ENCODE measurements around the gene OGFOD3. TPM values are rescaled to one million over a fixed set of nuclear protein-coding genes. Genes with fewer than 3 reads are reported as not detected.
"Not testable (repeated sequence)": the region's sequence is repeated elsewhere in the genome, so short reads cannot be mapped to it uniquely, and the experiment has no call there.

The OGFOD3 gene
- total and polyA plus RNA-seq, 2 donors (not counting 1 experiment from before 2014, with no cell fraction given), result 22.6 to 30.5 TPM

GRCh38 chr17:82382933-82383255, 35.5 kb downstream of the OGFOD3 start:
- H3K4me2 ChIP-seq (replicated peaks; ENCODE audit: low read depth, low read length, poor library complexity, severe bottlenecking), result no peak overlapping the region
- TF ChIP-seq CTCF (IDR thresholded peaks at IDR 0.05), result no peak
- Mint-ChIP-seq H3K4me1 (peaks cover 3% of the 10 kb centered on the region), H3K27ac (no peak overlapping the region), H3K4me3 (no peak overlapping the region), H3K27me3 (peaks cover 18% of the 10 kb centered on the region), H3K9me3 (ENCODE audit: insufficient read depth) (no peaks in the 10 kb centered on the region)
- H2AFZ ChIP-seq (ENCODE audit: insufficient read depth, low read depth, low read length, poor library complexity, severe bottlenecking), result no peak overlapping the region
- no peaks in the 10 kb centered on the region for H3K9me3 ChIP-seq (ENCODE audit: control extremely low read depth in 1 of 3, control insufficient read depth in 2 of 3, insufficient read depth in 1 of 3, low read length in 2 of 3)
- ATAC-seq (ENCODE audit: low read depth) (no peak), DNase-seq (no peak)
- 81% methylated on average over 11 of the region's 11 CpGs for WGBS (ENCODE audit: insufficient coverage)
- intact Hi-C loops (cut with micrococcal nuclease), result no loop called here
- POLR2A ChIA-PET, result no interaction called here
- CTCF ChIA-PET, result no interaction called here
- H3K36me3 ChIP-seq (replicated peaks in 1 of 2; ENCODE audit: control extremely low read depth in 1 of 2, control insufficient read depth in 1 of 2, extremely low read depth in 1 of 2, insufficient read depth in 2 of 2, low read length in 1 of 2), result no peaks in the 10 kb centered on the region
- no peak overlapping the region for H3K4me3 ChIP-seq (ENCODE audit: control extremely low read depth in 1 of 5, extremely low read depth in 1 of 5, insufficient read depth in 1 of 5, low read depth in 2 of 5, low read length in 4 of 5)
- H3K27me3 ChIP-seq (replicated peaks in 1 of 4; ENCODE audit: control extremely low read depth in 1 of 4, control insufficient read depth in 3 of 4, insufficient read depth in 4 of 4, low read length in 3 of 4), result peaks cover 0 to 55% (median 4%) of the 10 kb centered on the region in 4 experiments
- no peaks in the 10 kb centered on the region for H3K4me1 ChIP-seq (ENCODE audit: control insufficient read depth in 2 of 2, insufficient read depth in 2 of 2, low read length in 2 of 2)
- H3K9ac ChIP-seq (ENCODE audit: low read length), result no peak overlapping the region
- H3K79me2 ChIP-seq (ENCODE audit: control insufficient read depth, insufficient read depth, low read length), result no peaks in the 10 kb centered on the region
- H4K20me1 ChIP-seq (ENCODE audit: control insufficient read depth, insufficient read depth, low read length, poor library complexity, severe bottlenecking), result no peaks in the 10 kb centered on the region
- no peak overlapping the region for H3K27ac ChIP-seq (ENCODE audit: low read length in 2 of 2)

- H3K9ac ChIP-seq (ENCODE audit: low read length); H3K27ac ChIP-seq (ENCODE audit: low read length in 2 of 2); ATAC-seq (ENCODE audit: low read depth); H3K27ac Mint-ChIP-seq; H3K4me1 ChIP-seq (ENCODE audit: control insufficient read depth in 2 of 2, insufficient read depth in 2 of 2, low read length in 2 of 2); H4K20me1 ChIP-seq (ENCODE audit: control insufficient read depth, insufficient read depth, low read length, poor library complexity, severe bottlenecking); H3K36me3 ChIP-seq (replicated peaks in 1 of 2; ENCODE audit: control extremely low read depth in 1 of 2, control insufficient read depth in 1 of 2, extremely low read depth in 1 of 2, insufficient read depth in 2 of 2, low read length in 1 of 2); H3K79me2 ChIP-seq (ENCODE audit: control insufficient read depth, insufficient read depth, low read length); POLR2A ChIA-PET; intact Hi-C loops (cut with micrococcal nuclease); H3K9me3 Mint-ChIP-seq (ENCODE audit: insufficient read depth); H3K4me3 ChIP-seq (ENCODE audit: control extremely low read depth in 1 of 5, extremely low read depth in 1 of 5, insufficient read depth in 1 of 5, low read depth in 2 of 5, low read length in 4 of 5); DNase-seq; CTCF ChIA-PET; H3K4me1 Mint-ChIP-seq; H3K9me3 ChIP-seq (ENCODE audit: control extremely low read depth in 1 of 3, control insufficient read depth in 2 of 3, insufficient read depth in 1 of 3, low read length in 2 of 3); H2AFZ ChIP-seq (ENCODE audit: insufficient read depth, low read depth, low read length, poor library complexity, severe bottlenecking); H3K4me3 Mint-ChIP-seq; H3K4me2 ChIP-seq (replicated peaks; ENCODE audit: low read depth, low read length, poor library complexity, severe bottlenecking): not testable (repeated sequence)
- 89% methylated on average over 19 of the region's 21 CpGs for WGBS (ENCODE audit: insufficient coverage)
- H3K27me3 ChIP-seq (replicated peaks in 1 of 4; ENCODE audit: control extremely low read depth in 1 of 4, control insufficient read depth in 3 of 4, insufficient read depth in 4 of 4, low read length in 3 of 4), result peaks cover 0 to 56% (median 4%) of the 10 kb centered on the region in 4 experiments
- H3K27me3 Mint-ChIP-seq, result peaks cover 18% of the 10 kb centered on the region
These were observed 36.0 kb downstream of the OGFOD3 start for GRCh38 chr17:82382220-82382932.

- H3K4me1 Mint-ChIP-seq; H3K4me3 Mint-ChIP-seq; H3K4me1 ChIP-seq (ENCODE audit: control insufficient read depth in 2 of 2, insufficient read depth in 2 of 2, low read length in 2 of 2); CTCF ChIA-PET; H3K9me3 Mint-ChIP-seq (ENCODE audit: insufficient read depth); intact Hi-C loops (cut with micrococcal nuclease); H3K9me3 ChIP-seq (ENCODE audit: control extremely low read depth in 1 of 3, control insufficient read depth in 2 of 3, insufficient read depth in 1 of 3, low read length in 2 of 3); POLR2A ChIA-PET; H3K4me2 ChIP-seq (replicated peaks; ENCODE audit: low read depth, low read length, poor library complexity, severe bottlenecking); H3K9ac ChIP-seq (ENCODE audit: low read length); H3K4me3 ChIP-seq (ENCODE audit: control extremely low read depth in 1 of 5, extremely low read depth in 1 of 5, insufficient read depth in 1 of 5, low read depth in 2 of 5, low read length in 4 of 5); H3K79me2 ChIP-seq (ENCODE audit: control insufficient read depth, insufficient read depth, low read length); H4K20me1 ChIP-seq (ENCODE audit: control insufficient read depth, insufficient read depth, low read length, poor library complexity, severe bottlenecking); H3K27ac Mint-ChIP-seq; H3K27ac ChIP-seq (ENCODE audit: low read length in 2 of 2); ATAC-seq (ENCODE audit: low read depth); DNase-seq; H2AFZ ChIP-seq (ENCODE audit: insufficient read depth, low read depth, low read length, poor library complexity, severe bottlenecking); H3K36me3 ChIP-seq (replicated peaks in 1 of 2; ENCODE audit: control extremely low read depth in 1 of 2, control insufficient read depth in 1 of 2, extremely low read depth in 1 of 2, insufficient read depth in 2 of 2, low read length in 1 of 2): not testable (repeated sequence)
- peaks cover 18% of the 10 kb centered on the region for H3K27me3 Mint-ChIP-seq
- H3K27me3 ChIP-seq (replicated peaks in 1 of 4; ENCODE audit: control extremely low read depth in 1 of 4, control insufficient read depth in 3 of 4, insufficient read depth in 4 of 4, low read length in 3 of 4), result peaks cover 0 to 50% (median 4%) of the 10 kb centered on the region in 4 experiments
- 80% methylated on average over 10 of the region's 10 CpGs for WGBS (ENCODE audit: insufficient coverage)
These were observed 36.7 kb downstream of the OGFOD3 start for GRCh38 chr17:82381703-82382009.
